ENCODE data around the gene PPP1R2.

Gene PPP1R2

DNA sequence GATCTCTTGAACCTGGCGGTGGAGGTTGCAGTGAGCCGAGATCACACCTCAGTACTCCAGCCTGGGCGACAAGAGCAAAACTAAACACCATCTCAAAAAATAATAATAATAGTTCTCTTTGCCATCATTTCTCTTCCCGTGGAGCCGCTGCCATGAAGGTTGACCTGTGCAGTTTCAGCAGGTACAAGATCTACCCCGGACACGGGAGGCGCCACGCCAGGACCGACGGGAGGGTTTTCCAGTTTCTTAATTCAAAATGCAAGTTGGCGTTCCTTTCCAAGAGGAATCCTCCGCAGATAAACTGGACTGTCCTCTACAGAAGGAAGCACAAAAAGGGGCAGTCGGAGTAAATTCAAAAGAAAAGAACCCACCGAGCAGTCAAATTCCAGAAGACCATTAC, 11.3 kb upstream of the PPP1R2 start:
- Histone ChIP-seq H3K4me2 (ENCODE audit: low read length) (no peak overlapping the region), H2BK5ac (ENCODE audit: low read depth, low read length, poor library complexity) (no peak overlapping the region), H3K79me2 (ENCODE audit: control insufficient read depth, insufficient read depth, low read length, poor library complexity) (no peaks in the 10 kb centered on the region), H4K91ac (ENCODE audit: low read depth, low read length) (no peak overlapping the region), H3K27me3 (ENCODE audit: insufficient read depth, low read length) (no peaks in the 10 kb centered on the region), H3K79me1 (ENCODE audit: low read length) (peaks cover 3% of the 10 kb centered on the region), H3K27ac (ENCODE audit: low read depth, low read length) (no peak overlapping the region), H2AFZ (ENCODE audit: insufficient read depth, low read length, poor library complexity) (no peak overlapping the region), H4K12ac (ENCODE audit: low read depth, low read length) (no peak overlapping the region), H2BK120ac (ENCODE audit: insufficient read depth, low read length, poor library complexity) (no peak overlapping the region), H3K36me3 (ENCODE audit: control insufficient read depth in 1 of 2, insufficient read depth in 2 of 2, low read length in 2 of 2) (no peaks in the 10 kb centered on the region), H3K4ac (ENCODE audit: low read depth, low read length) (no peak overlapping the region), H3K18ac (ENCODE audit: low read length) (no peak overlapping the region), H3K4me1 (ENCODE audit: control insufficient read depth in 1 of 2, insufficient read depth in 2 of 2, low read length in 2 of 2) (peaks cover 18 to 20% of the 10 kb centered on the region in 2 experiments), H4K8ac (ENCODE audit: low read depth, low read length) (no peak overlapping the region), H2AK5ac (ENCODE audit: low read length) (no peak overlapping the region), H3K14ac (ENCODE audit: low read length) (no peak overlapping the region), H3K9me3 (ENCODE audit: insufficient read depth, low read depth, low read length) (no peaks in the 10 kb centered on the region), H3K4me3 (ENCODE audit: low read depth, low read length) (no peak overlapping the region), H3K9ac (ENCODE audit: low read length) (no peak overlapping the region), H3K23ac (ENCODE audit: low read length) (no peak overlapping the region), H2BK12ac (ENCODE audit: low read length) (no peak overlapping the region)
- no peak for DNase-seq
- no CpG with 5 or more reads among the region's 15 CpGs for WGBS (ENCODE audit: extremely low coverage, insufficient coverage, insufficient read length)

DNA sequence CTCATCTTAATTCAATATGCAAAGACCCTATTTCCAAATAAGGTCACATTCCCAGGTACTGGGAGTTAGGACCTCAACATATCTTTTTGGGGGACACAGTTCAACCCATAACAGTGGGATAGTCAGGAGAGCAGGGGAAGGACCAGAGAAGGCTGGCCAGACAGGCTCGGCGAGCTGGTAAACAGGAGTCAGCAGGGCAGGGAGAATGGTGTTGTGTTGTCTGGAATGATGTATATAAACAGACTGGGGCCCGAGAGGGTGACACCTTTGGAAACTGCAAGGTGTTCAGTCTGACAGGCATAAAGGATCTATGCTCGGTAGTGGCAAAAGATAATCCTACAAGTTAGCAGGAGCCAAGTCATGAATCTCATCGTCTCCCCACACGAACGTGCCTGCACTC, 10.1 kb upstream of the PPP1R2 start:
- no peak overlapping the region for H2AFZ ChIP-seq (ENCODE audit: insufficient read depth, low read length, poor library complexity)
- no peak overlapping the region for H4K8ac ChIP-seq (ENCODE audit: low read depth, low read length)
- no peak overlapping the region for H2BK120ac ChIP-seq (ENCODE audit: insufficient read depth, low read length, poor library complexity)
- no peak overlapping the region for H3K4ac ChIP-seq (ENCODE audit: low read depth, low read length)
- no peaks in the 10 kb centered on the region for H3K9me3 ChIP-seq (ENCODE audit: insufficient read depth, low read depth, low read length)
- no CpG with 5 or more reads among the region's 7 CpGs for WGBS (ENCODE audit: extremely low coverage, insufficient coverage, insufficient read length)
- no peak overlapping the region for H2AK5ac ChIP-seq (ENCODE audit: low read length)
- H4K12ac ChIP-seq (ENCODE audit: low read depth, low read length) = no peak overlapping the region
- H3K18ac ChIP-seq (ENCODE audit: low read length) = no peak overlapping the region
- peak overlapping the region; percentile 5 for H3K9ac ChIP-seq (ENCODE audit: low read length)
- H3K27ac ChIP-seq (ENCODE audit: low read depth, low read length) = no peak overlapping the region
- no peak overlapping the region for H3K23ac ChIP-seq (ENCODE audit: low read length)
- no peak overlapping the region for H3K4me3 ChIP-seq (ENCODE audit: low read depth, low read length)
- H4K91ac ChIP-seq (ENCODE audit: low read depth, low read length) = no peak overlapping the region
- no peak for DNase-seq
- no peak overlapping the region for H2BK12ac ChIP-seq (ENCODE audit: low read length)
- H3K36me3 ChIP-seq (ENCODE audit: control insufficient read depth in 1 of 2, insufficient read depth in 2 of 2, low read length in 2 of 2) = no peaks in the 10 kb centered on the region
- H3K27me3 ChIP-seq (ENCODE audit: insufficient read depth, low read length) = no peaks in the 10 kb centered on the region
- no peaks in the 10 kb centered on the region for H3K79me2 ChIP-seq (ENCODE audit: control insufficient read depth, insufficient read depth, low read length, poor library complexity)
- no peak overlapping the region for H2BK5ac ChIP-seq (ENCODE audit: low read depth, low read length, poor library complexity)
- peaks cover 18 to 20% of the 10 kb centered on the region in 2 experiments for H3K4me1 ChIP-seq (ENCODE audit: control insufficient read depth in 1 of 2, insufficient read depth in 2 of 2, low read length in 2 of 2)
- H3K14ac ChIP-seq (ENCODE audit: low read length) = no peak overlapping the region
- H3K79me1 ChIP-seq (ENCODE audit: low read length) = peaks cover 3% of the 10 kb centered on the region
- H3K4me2 ChIP-seq (ENCODE audit: low read length) = no peak overlapping the region

DNA sequence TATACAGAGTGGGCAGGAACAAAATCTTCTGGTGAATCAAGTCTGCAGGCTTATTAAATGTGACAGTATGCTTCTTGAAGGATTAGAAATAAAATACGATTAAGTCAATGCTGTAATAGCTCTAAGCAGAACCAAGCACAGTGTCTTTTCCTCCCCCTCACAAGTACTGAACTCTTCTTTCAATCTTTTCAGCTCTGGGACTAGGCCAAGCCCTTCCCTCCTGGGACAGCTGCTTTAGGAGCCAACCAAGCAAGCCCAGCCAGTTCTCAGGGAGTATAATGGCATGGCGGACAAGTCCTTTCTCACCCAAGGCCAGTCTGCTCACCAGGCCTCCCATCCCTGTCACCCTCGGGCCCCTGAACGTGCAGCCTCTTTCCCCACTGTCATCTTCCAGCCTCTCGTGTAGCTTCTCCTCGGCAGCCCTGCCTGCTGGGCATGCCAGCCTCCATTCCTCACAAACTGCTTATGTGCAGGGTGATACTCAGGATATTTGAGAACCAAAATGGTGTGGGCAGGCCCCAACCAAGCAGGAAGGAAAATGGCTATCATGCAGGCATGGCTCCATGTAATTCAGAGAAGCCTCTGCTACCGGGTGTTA, 8.4 kb upstream of the PPP1R2 start:
- H3K14ac ChIP-seq (ENCODE audit: low read length) = peak overlapping the region; percentile 73
- H4K8ac ChIP-seq (ENCODE audit: low read depth, low read length) = peak overlapping the region; percentile 69
- no peak overlapping the region for H3K27ac ChIP-seq (ENCODE audit: low read depth, low read length)

DNA sequence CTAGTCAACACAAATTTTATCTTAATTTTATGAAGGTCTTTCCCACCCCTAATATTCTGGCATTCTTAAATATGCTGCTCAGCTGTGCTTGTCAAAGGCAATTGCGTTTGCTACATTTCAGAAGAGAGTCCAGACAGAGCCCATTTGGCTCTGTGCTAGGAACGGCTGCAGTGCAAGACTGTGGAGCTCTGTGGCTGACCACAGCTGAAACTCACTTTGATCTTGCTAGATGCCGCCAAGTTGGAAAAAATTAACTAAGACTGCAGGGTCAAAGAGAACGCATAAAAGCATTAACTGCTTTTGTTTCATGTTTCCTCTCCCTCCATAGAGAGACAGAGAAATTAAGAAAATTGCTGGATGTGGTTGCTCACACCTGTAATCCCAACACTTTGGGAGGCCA, 7.6 kb upstream of the PPP1R2 start:
- WGBS (ENCODE audit: extremely low coverage, insufficient coverage, insufficient read length) = no CpG with 5 or more reads among the region's 4 CpGs
- H3K9me3 ChIP-seq (ENCODE audit: insufficient read depth, low read depth, low read length) = no peaks in the 10 kb centered on the region
- no peak overlapping the region for H2AK5ac ChIP-seq (ENCODE audit: low read length)
- H2BK5ac ChIP-seq (ENCODE audit: low read depth, low read length, poor library complexity) = no peak overlapping the region
- no peak overlapping the region for H2BK120ac ChIP-seq (ENCODE audit: insufficient read depth, low read length, poor library complexity)
- no peak overlapping the region for H3K4me2 ChIP-seq (ENCODE audit: low read length)
- H3K18ac ChIP-seq (ENCODE audit: low read length) = no peak overlapping the region
- H3K36me3 ChIP-seq (ENCODE audit: control insufficient read depth in 1 of 2, insufficient read depth in 2 of 2, low read length in 2 of 2) = no peaks in the 10 kb centered on the region
- no peak overlapping the region for H4K12ac ChIP-seq (ENCODE audit: low read depth, low read length)
- no peaks in the 10 kb centered on the region for H3K27me3 ChIP-seq (ENCODE audit: insufficient read depth, low read length)
- DNase-seq = no peak
- H3K4me3 ChIP-seq (ENCODE audit: low read depth, low read length) = no peak overlapping the region
- H3K4ac ChIP-seq (ENCODE audit: low read depth, low read length) = no peak overlapping the region
- peaks cover 6% of the 10 kb centered on the region for H3K79me1 ChIP-seq (ENCODE audit: low read length)
- no peak overlapping the region for H3K9ac ChIP-seq (ENCODE audit: low read length)
- H3K4me1 ChIP-seq (ENCODE audit: control insufficient read depth in 1 of 2, insufficient read depth in 2 of 2, low read length in 2 of 2) = peaks cover 23 to 29% of the 10 kb centered on the region in 2 experiments
- H3K14ac ChIP-seq (ENCODE audit: low read length) = no peak overlapping the region
- no peak overlapping the region for H2AFZ ChIP-seq (ENCODE audit: insufficient read depth, low read length, poor library complexity)
- H4K91ac ChIP-seq (ENCODE audit: low read depth, low read length) = no peak overlapping the region
- H2BK12ac ChIP-seq (ENCODE audit: low read length) = no peak overlapping the region
- H3K27ac ChIP-seq (ENCODE audit: low read depth, low read length) = no peak overlapping the region
- no peak overlapping the region for H3K23ac ChIP-seq (ENCODE audit: low read length)
- no peaks in the 10 kb centered on the region for H3K79me2 ChIP-seq (ENCODE audit: control insufficient read depth, insufficient read depth, low read length, poor library complexity)
- H4K8ac ChIP-seq (ENCODE audit: low read depth, low read length) = no peak overlapping the region

More for the DNA sequence above, 8.4 kb upstream of the PPP1R2 start:
- no peaks in the 10 kb centered on the region for H3K27me3 ChIP-seq (ENCODE audit: insufficient read depth, low read length)
- H3K4ac ChIP-seq (ENCODE audit: low read depth, low read length) = no peak overlapping the region
- no peak overlapping the region for H4K12ac ChIP-seq (ENCODE audit: low read depth, low read length)
- H3K4me3 ChIP-seq (ENCODE audit: low read depth, low read length) = no peak overlapping the region
- no peaks in the 10 kb centered on the region for H3K79me2 ChIP-seq (ENCODE audit: control insufficient read depth, insufficient read depth, low read length, poor library complexity)
- H3K4me1 ChIP-seq (ENCODE audit: control insufficient read depth in 1 of 2, insufficient read depth in 2 of 2, low read length in 2 of 2) = peaks cover 23 to 26% of the 10 kb centered on the region in 2 experiments
- DNase-seq = no peak
- H3K9me3 ChIP-seq (ENCODE audit: insufficient read depth, low read depth, low read length) = no peaks in the 10 kb centered on the region
- H2AFZ ChIP-seq (ENCODE audit: insufficient read depth, low read length, poor library complexity) = peak overlapping the region; percentile 25
- no peaks in the 10 kb centered on the region for H3K36me3 ChIP-seq (ENCODE audit: control insufficient read depth in 1 of 2, insufficient read depth in 2 of 2, low read length in 2 of 2)
- H3K79me1 ChIP-seq (ENCODE audit: low read length) = peaks cover 6% of the 10 kb centered on the region
- peak overlapping the region; percentile 87 for H2AK5ac ChIP-seq (ENCODE audit: low read length)
- peak overlapping the region; percentile 93 for H2BK12ac ChIP-seq (ENCODE audit: low read length)
- no peak overlapping the region for H3K23ac ChIP-seq (ENCODE audit: low read length)
- H2BK120ac ChIP-seq (ENCODE audit: insufficient read depth, low read length, poor library complexity) = peak overlapping the region; percentile 75
- H3K18ac ChIP-seq (ENCODE audit: low read length) = peak overlapping the region; percentile 77
- no CpG with 5 or more reads among the region's 7 CpGs for WGBS (ENCODE audit: extremely low coverage, insufficient coverage, insufficient read length)
- peak overlapping the region; percentile 65 for H4K91ac ChIP-seq (ENCODE audit: low read depth, low read length)
- no peak overlapping the region for H3K9ac ChIP-seq (ENCODE audit: low read length)
- no peak overlapping the region for H3K4me2 ChIP-seq (ENCODE audit: low read length)
- H2BK5ac ChIP-seq (ENCODE audit: low read depth, low read length, poor library complexity) = peak overlapping the region; percentile 36

All from trophoblast cell (in vitro differentiated cells and primary cell).